RWPE2 (cell line): ENCODE data around the gene UBE3A.

Experiments used
- ATAC-seq: fragments of 200-7000 bp; cut with Tn5 transposase; 3 replicates; pipeline ENCODE4 v1.9.1; 2021; ENCODE audit warnings: low read depth
- DNase-seq: peaks from one replicate; pipeline ENCODE4 v3.0.0-alpha.2; 2020; ENCODE audit warnings: low spot score
- H3K27ac ChIP-seq: fragments of 450-650 bp; 2 replicates; pipeline ENCODE4 v1.5.1; 2017; ENCODE audit warnings: mild to moderate bottlenecking; ENCODE audit not compliant: poor library complexity, severe bottlenecking
- H3K27me3 ChIP-seq: fragments of 250-450 bp; sonication (Bioruptor Pico); 2 replicates; pipeline ENCODE4 v1.5.1; 2021; ENCODE audit warnings: mild to moderate bottlenecking, moderate library complexity; ENCODE audit not compliant: insufficient read depth, poor library complexity, severe bottlenecking
- H3K36me3 ChIP-seq: fragments of 250-450 bp; sonication (Bioruptor Pico); 2 replicates; pipeline ENCODE4 v1.5.1; 2020; ENCODE audit warnings: low read depth, mild to moderate bottlenecking, moderate library complexity
- H3K4me1 ChIP-seq: fragments of 250-450 bp; sonication (Bioruptor Pico); 2 replicates; pipeline ENCODE4 v1.5.1; 2021; ENCODE audit warnings: mild to moderate bottlenecking, moderate library complexity; ENCODE audit not compliant: insufficient read depth, poor library complexity, severe bottlenecking
- H3K4me3 ChIP-seq: fragments of 250-450 bp; sonication (Bioruptor Pico); 2 replicates; pipeline ENCODE4 v1.5.1; 2021; ENCODE audit warnings: mild to moderate bottlenecking, moderate library complexity; ENCODE audit not compliant: severe bottlenecking
- H3K9me3 ChIP-seq: fragments of 250-450 bp; sonication (Bioruptor Pico); 2 replicates; pipeline ENCODE4 v1.5.1; 2021; ENCODE audit warnings: mild to moderate bottlenecking, moderate library complexity; ENCODE audit not compliant: severe bottlenecking
- CTCF ChIP-seq: fragments of 450-650 bp; IDR thresholded peaks from one replicate; pipeline ENCODE4 v1.5.1; 2017; ENCODE audit warnings: mild to moderate bottlenecking, moderate library complexity; ENCODE audit not compliant: poor library complexity, severe bottlenecking

The UBE3A gene

GRCh38 chr15:25392806-25393205, 46.0 kb downstream of the UBE3A start:
- DNase-seq (no peak), ATAC-seq (no peak)
- no peaks in the 10 kb centered on the region for H3K9me3 ChIP-seq
- no peaks in the 10 kb centered on the region for H3K27me3 ChIP-seq
- H3K4me1 ChIP-seq: peaks cover 13% of the 10 kb centered on the region
- no peak overlapping the region for H3K4me3 ChIP-seq
- H3K36me3 ChIP-seq: peaks cover 51% of the 10 kb centered on the region
- peak overlapping the region; percentile 35 for H3K27ac ChIP-seq
- TF ChIP-seq CTCF: no peak

- Histone ChIP-seq H3K27me3 (no peaks in the 10 kb centered on the region), H3K9me3 (no peaks in the 10 kb centered on the region), H3K4me1 (peaks cover 13% of the 10 kb centered on the region), H3K36me3 (peaks cover 52% of the 10 kb centered on the region), H3K27ac (peak overlapping the region; percentile 35), H3K4me3 (no peak overlapping the region)
- ATAC-seq (peak; percentile 98), DNase-seq (no peak)
- TF ChIP-seq CTCF: no peak
Observed at GRCh38 chr15:25391971-25392721, 46.7 kb downstream of the UBE3A start.

- Histone ChIP-seq H3K27ac (no peak overlapping the region), H3K4me3 (no peak overlapping the region), H3K9me3 (no peaks in the 10 kb centered on the region), H3K4me1 (no peaks in the 10 kb centered on the region), H3K36me3 (peaks cover 54% of the 10 kb centered on the region), H3K27me3 (no peaks in the 10 kb centered on the region)
- ATAC-seq (no peak), DNase-seq (no peak)
- TF ChIP-seq CTCF: no peak
Observed at GRCh38 chr15:25385986-25386385, 52.8 kb downstream of the UBE3A start.

- H3K36me3 ChIP-seq: peaks cover 66% of the 10 kb centered on the region
- no peaks in the 10 kb centered on the region for H3K27me3 ChIP-seq
- DNase-seq (no peak), ATAC-seq (no peak)
- no peak overlapping the region for H3K4me3 ChIP-seq
- TF ChIP-seq CTCF: no peak
- H3K9me3 ChIP-seq: no peaks in the 10 kb centered on the region
- H3K27ac ChIP-seq: no peak overlapping the region
- peaks cover 6% of the 10 kb centered on the region for H3K4me1 ChIP-seq
Observed at GRCh38 chr15:25381579-25381978, 57.2 kb downstream of the UBE3A start.

- H3K27ac ChIP-seq: no peak overlapping the region
- no peak overlapping the region for H3K4me3 ChIP-seq
- ATAC-seq: peak; percentile 73
- no peak for TF ChIP-seq CTCF
- H3K36me3 ChIP-seq: peaks cover 72% of the 10 kb centered on the region
- no peak for DNase-seq
- no peaks in the 10 kb centered on the region for H3K9me3 ChIP-seq
- no peaks in the 10 kb centered on the region for H3K27me3 ChIP-seq
- peaks cover 6% of the 10 kb centered on the region for H3K4me1 ChIP-seq
Observed at GRCh38 chr15:25378501-25378901, 60.3 kb downstream of the UBE3A start.
